Skeletal muscle cell (primary cell): Measurements from ENCODE around the gene RUNX3.
"Not testable (repeated sequence)": the region's sequence is repeated elsewhere in the genome, so short reads cannot be mapped to it uniquely, and the experiment has no call there.

ENCODE experiments used
- DNase-seq: peaks from one replicate; pipeline ENCODE4 v3.0.0-alpha.2; 2010; ENCODE audit warnings: low read depth
- H3K4me3 ChIP-seq: 2 replicates; pipeline ENCODE4 v1.5.1; 2011; ENCODE audit warnings: low read depth, mild to moderate bottlenecking, control low read depth, low read length, moderate library complexity

RUNX3 gene

GRCh38 chr1:24894002-24894401, 36.1 kb downstream of the RUNX3 start:
- no peak overlapping the region for H3K4me3 ChIP-seq
- no peak for DNase-seq

GRCh38 chr1:24893431-24893830, 36.6 kb downstream of the RUNX3 start:
- no peak for DNase-seq
- H3K4me3 ChIP-seq: no peak overlapping the region

- DNase-seq: no peak
- H3K4me3 ChIP-seq: no peak overlapping the region
Measured at GRCh38 chr1:24892188-24893153, 37.6 kb downstream of the RUNX3 start.

- DNase-seq, H3K4me3 ChIP-seq: not testable (repeated sequence)
Measured at GRCh38 chr1:24891367-24891766, 38.7 kb downstream of the RUNX3 start.

GRCh38 chr1:24890887-24891286, 39.2 kb downstream of the RUNX3 start:
- DNase-seq: no peak
- no peak overlapping the region for H3K4me3 ChIP-seq

GRCh38 chr1:24888971-24889676, 41.0 kb downstream of the RUNX3 start:
- DNase-seq: peak; percentile 3
- no peak overlapping the region for H3K4me3 ChIP-seq

- H3K4me3 ChIP-seq: no peak overlapping the region
- no peak for DNase-seq
Measured at GRCh38 chr1:24888061-24888970, 41.8 kb downstream of the RUNX3 start.

- no peak overlapping the region for H3K4me3 ChIP-seq
- DNase-seq: no peak
Measured at GRCh38 chr1:24886241-24886640, 43.8 kb downstream of the RUNX3 start.

- DNase-seq: no peak
- H3K4me3 ChIP-seq: no peak overlapping the region
Measured at GRCh38 chr1:24884751-24885150, 45.3 kb downstream of the RUNX3 start.

GRCh38 chr1:24881034-24881433, 49.0 kb downstream of the RUNX3 start:
- no peak overlapping the region for H3K4me3 ChIP-seq
- no peak for DNase-seq

GRCh38 chr1:24878775-24879742, 51.0 kb downstream of the RUNX3 start:
- no peak overlapping the region for H3K4me3 ChIP-seq
- peak; percentile 7 for DNase-seq

- DNase-seq: no peak
- no peak overlapping the region for H3K4me3 ChIP-seq
Measured at GRCh38 chr1:24878045-24878444, 52.0 kb downstream of the RUNX3 start.

- no peak for DNase-seq
- no peak overlapping the region for H3K4me3 ChIP-seq
Measured at GRCh38 chr1:24875991-24876506, 54.0 kb downstream of the RUNX3 start.

GRCh38 chr1:24875257-24875656, 54.8 kb downstream of the RUNX3 start:
- DNase-seq: no peak
- no peak overlapping the region for H3K4me3 ChIP-seq

- no peak for DNase-seq
Measured at GRCh38 chr1:24874611-24875234, 55.4 kb downstream of the RUNX3 start.

GRCh38 chr1:24874056-24874455, 56.0 kb downstream of the RUNX3 start:
- no peak overlapping the region for H3K4me3 ChIP-seq
- DNase-seq: no peak

More at GRCh38 chr1:24874611-24875234, 55.4 kb downstream of the RUNX3 start:
- no peak overlapping the region for H3K4me3 ChIP-seq

- no peak for DNase-seq
Measured at GRCh38 chr1:24873148-24873547, 56.9 kb downstream of the RUNX3 start.

More at GRCh38 chr1:24873148-24873547, 56.9 kb downstream of the RUNX3 start:
- no peak overlapping the region for H3K4me3 ChIP-seq
